ENCODE results near the gene RRP12.
A peak's percentile ranks its signal among the peaks of the same experiment; 100 is the strongest.
"Not testable (repeated sequence)": the region's sequence is repeated elsewhere in the genome, so short reads cannot be mapped to it uniquely, and the experiment has no call there.

RRP12 gene

DNA sequence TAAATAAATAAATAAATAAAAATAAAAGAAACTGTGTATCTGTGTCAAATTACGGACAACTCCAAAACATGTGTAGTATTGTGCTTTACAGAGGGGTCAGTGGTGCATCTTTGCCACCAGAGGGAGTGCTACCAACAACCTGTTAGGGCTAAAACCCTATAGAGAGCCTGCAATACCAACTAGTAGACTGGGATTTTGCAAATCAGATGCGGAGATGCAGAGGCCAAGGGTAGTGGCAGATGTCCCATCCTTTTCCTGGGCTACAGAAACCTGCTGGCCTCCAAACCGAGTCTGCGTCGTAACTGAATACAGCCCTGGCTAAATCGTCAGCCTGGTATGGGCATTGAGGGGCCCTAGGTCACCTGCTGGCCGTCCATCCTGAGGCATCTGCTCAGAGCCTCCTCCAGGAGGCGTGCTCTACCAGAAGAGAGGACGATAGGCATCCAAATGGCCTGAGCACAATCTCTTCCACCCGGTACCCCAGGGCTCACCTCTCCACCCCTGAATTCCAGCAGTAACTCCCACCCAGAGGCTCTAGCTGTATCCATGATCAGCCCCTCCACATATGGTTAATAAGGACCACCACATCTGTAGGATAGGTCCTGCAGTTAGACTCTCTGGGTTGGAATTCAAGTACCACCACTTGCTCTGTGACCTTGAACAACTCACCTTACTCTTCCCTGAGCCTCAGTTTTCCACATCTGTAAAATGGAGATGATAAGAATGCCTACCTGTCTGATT, 6.2 kb upstream of the RRP12 start:
- no peaks in the 10 kb centered on the region for H3K4me1 ChIP-seq (ENCODE audit: control insufficient read depth, insufficient read depth, low read length)
- peak; percentile 66 for DNase-seq (ENCODE audit: low read depth, low spot score)
- H3K9me3 ChIP-seq (ENCODE audit: control insufficient read depth, insufficient read depth, low read length) = no peaks in the 10 kb centered on the region
- no peak overlapping the region for H3K27ac ChIP-seq (ENCODE audit: low read length)
- H3K27me3 ChIP-seq (ENCODE audit: control insufficient read depth, insufficient read depth, low read length) = no peaks in the 10 kb centered on the region
- H3K36me3 ChIP-seq (ENCODE audit: control insufficient read depth, insufficient read depth, low read length) = no peaks in the 10 kb centered on the region
- WGBS (ENCODE audit: insufficient coverage, insufficient read length) = no CpG with 5 or more reads among the region's 10 CpGs
- H3K4me3 ChIP-seq (ENCODE audit: low read length) = peak overlapping the region; percentile 25; the same call in 1 of the 2 replicates

DNA sequence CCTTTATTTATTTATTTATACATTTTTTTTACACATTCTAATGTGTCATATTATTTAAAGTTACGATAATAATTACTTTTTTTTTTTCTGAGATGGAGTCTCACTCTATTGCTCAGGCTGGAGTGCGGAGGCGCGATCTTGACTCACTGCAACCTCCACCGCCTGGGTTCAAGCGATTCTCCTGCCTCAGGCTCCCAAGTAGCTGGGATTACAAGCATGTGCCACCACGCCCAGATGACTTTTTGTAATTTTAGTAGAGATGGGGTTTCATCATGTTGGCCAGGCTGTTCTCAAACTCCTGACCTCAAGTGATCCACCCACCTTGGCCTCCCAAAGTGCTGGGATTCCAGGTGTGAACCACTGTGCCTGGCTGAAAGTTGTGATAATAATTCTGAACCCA, 5.3 kb upstream of the RRP12 start:
- H3K27ac ChIP-seq (ENCODE audit: low read length); H3K4me3 ChIP-seq (ENCODE audit: low read length); H3K4me1 ChIP-seq (ENCODE audit: control insufficient read depth, insufficient read depth, low read length); H3K9me3 ChIP-seq (ENCODE audit: control insufficient read depth, insufficient read depth, low read length); H3K36me3 ChIP-seq (ENCODE audit: control insufficient read depth, insufficient read depth, low read length); H3K27me3 ChIP-seq (ENCODE audit: control insufficient read depth, insufficient read depth, low read length); DNase-seq (ENCODE audit: low read depth, low spot score): not testable (repeated sequence)
- no CpG with 5 or more reads among the region's 7 CpGs for WGBS (ENCODE audit: insufficient coverage, insufficient read length)

GRCh38 chr10:97406064-97406463, 4.9 kb upstream of the RRP12 start:
- no peak for DNase-seq (ENCODE audit: low read depth, low spot score)
- Histone ChIP-seq H3K27me3 (ENCODE audit: control insufficient read depth, insufficient read depth, low read length) (no peaks in the 10 kb centered on the region), H3K36me3 (ENCODE audit: control insufficient read depth, insufficient read depth, low read length) (no peaks in the 10 kb centered on the region), H3K27ac (ENCODE audit: low read length) (no peak overlapping the region), H3K4me3 (ENCODE audit: low read length) (no peak overlapping the region), H3K4me1 (ENCODE audit: control insufficient read depth, insufficient read depth, low read length) (no peaks in the 10 kb centered on the region), H3K9me3 (ENCODE audit: control insufficient read depth, insufficient read depth, low read length) (no peaks in the 10 kb centered on the region)
- no CpG with 5 or more reads among the region's 3 CpGs for WGBS (ENCODE audit: insufficient coverage, insufficient read length)

DNA sequence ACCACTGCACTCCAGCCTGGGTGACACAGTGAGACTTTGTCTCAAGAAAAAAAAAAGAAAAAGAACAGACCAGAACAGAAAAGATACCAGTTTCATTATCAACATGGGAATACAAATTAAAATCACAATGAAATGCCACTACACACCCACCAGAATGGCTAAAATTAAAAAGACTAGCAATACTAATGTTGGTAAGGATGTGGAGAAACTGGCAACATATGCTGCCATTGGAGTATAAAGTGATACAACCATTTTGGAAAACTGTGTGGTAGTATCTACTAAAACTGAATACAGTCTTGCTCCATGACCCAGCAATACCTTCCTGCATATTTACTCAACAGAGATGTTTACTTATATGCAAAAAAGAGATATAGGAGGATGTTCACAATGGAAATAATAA, 2.9 kb upstream of the RRP12 start:
- Histone ChIP-seq H3K4me3 (ENCODE audit: low read length) (no peak overlapping the region), H3K27ac (ENCODE audit: low read length) (no peak overlapping the region), H3K27me3 (ENCODE audit: control insufficient read depth, insufficient read depth, low read length) (no peaks in the 10 kb centered on the region), H3K9me3 (ENCODE audit: control insufficient read depth, insufficient read depth, low read length) (no peaks in the 10 kb centered on the region), H3K36me3 (ENCODE audit: control insufficient read depth, insufficient read depth, low read length) (no peaks in the 10 kb centered on the region), H3K4me1 (ENCODE audit: control insufficient read depth, insufficient read depth, low read length) (peaks cover 3% of the 10 kb centered on the region; the same call in 1 of the 2 replicates)
- DNase-seq (ENCODE audit: low read depth, low spot score) = no peak

DNA sequence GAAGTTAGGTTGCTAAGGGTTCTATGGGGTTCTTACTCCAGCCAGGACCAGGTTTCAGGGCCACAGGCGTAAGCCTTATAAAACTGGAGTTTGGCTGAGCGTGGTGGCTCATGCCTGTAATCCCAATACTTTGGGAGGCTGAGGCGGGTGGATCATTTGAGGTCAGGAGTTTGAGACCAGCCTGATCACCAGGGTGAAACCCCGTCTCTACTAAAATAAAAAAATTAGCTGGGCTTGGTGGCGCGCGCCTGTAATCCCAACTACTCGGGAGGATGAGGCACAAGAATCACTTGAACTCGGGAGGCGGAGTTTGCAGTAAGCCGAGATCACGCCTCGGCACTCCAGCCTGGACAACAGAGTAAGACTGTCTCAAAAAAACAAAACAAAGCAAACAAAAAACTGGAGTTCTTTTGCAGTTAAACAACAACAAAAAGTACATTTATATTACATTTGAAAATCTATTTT, 347 bp upstream of the RRP12 start:
- no peak for DNase-seq (ENCODE audit: low read depth, low spot score)
- Histone ChIP-seq H3K27ac (ENCODE audit: low read length) (no peak overlapping the region), H3K27me3 (ENCODE audit: control insufficient read depth, insufficient read depth, low read length) (no peaks in the 10 kb centered on the region), H3K4me1 (ENCODE audit: control insufficient read depth, insufficient read depth, low read length) (peaks cover 3% of the 10 kb centered on the region; the same call in 1 of the 2 replicates), H3K36me3 (ENCODE audit: control insufficient read depth, insufficient read depth, low read length) (0 out of 2 replicates have a peak, but pooled peaks cover 3% of the 10 kb centered on the region), H3K4me3 (ENCODE audit: low read length) (no peak overlapping the region), H3K9me3 (ENCODE audit: control insufficient read depth, insufficient read depth, low read length) (no peaks in the 10 kb centered on the region)
- WGBS (ENCODE audit: insufficient coverage, insufficient read length) = no CpG with 5 or more reads among the region's 13 CpGs

- no peak overlapping the region for H3K27ac ChIP-seq (ENCODE audit: low read length)
- H3K4me1 ChIP-seq (ENCODE audit: control insufficient read depth, insufficient read depth, low read length) = peaks cover 3% of the 10 kb centered on the region; the same call in 1 of the 2 replicates
- no CpG with 5 or more reads among the region's 21 CpGs for WGBS (ENCODE audit: insufficient coverage, insufficient read length)
- peak overlapping the region; percentile 83; the same call in 1 of the 2 replicates for H3K4me3 ChIP-seq (ENCODE audit: low read length)
- H3K27me3 ChIP-seq (ENCODE audit: control insufficient read depth, insufficient read depth, low read length) = no peaks in the 10 kb centered on the region
- DNase-seq (ENCODE audit: low read depth, low spot score) = no peak
- peaks cover 9% of the 10 kb centered on the region; the same call in 1 of the 2 replicates for H3K36me3 ChIP-seq (ENCODE audit: control insufficient read depth, insufficient read depth, low read length)
- no peaks in the 10 kb centered on the region for H3K9me3 ChIP-seq (ENCODE audit: control insufficient read depth, insufficient read depth, low read length)
Measured at GRCh38 chr10:97399843-97400545, 1.1 kb downstream of the RRP12 start.

- no peaks in the 10 kb centered on the region for H3K9me3 ChIP-seq (ENCODE audit: control insufficient read depth, insufficient read depth, low read length)
- peaks cover 15% of the 10 kb centered on the region; the same call in 1 of the 2 replicates for H3K36me3 ChIP-seq (ENCODE audit: control insufficient read depth, insufficient read depth, low read length)
- no peak overlapping the region for H3K4me3 ChIP-seq (ENCODE audit: low read length)
- WGBS (ENCODE audit: insufficient coverage, insufficient read length) = no CpG with 5 or more reads among the region's 4 CpGs
- no peak for DNase-seq (ENCODE audit: low read depth, low spot score)
- no peak overlapping the region for H3K27ac ChIP-seq (ENCODE audit: low read length)
- no peaks in the 10 kb centered on the region for H3K27me3 ChIP-seq (ENCODE audit: control insufficient read depth, insufficient read depth, low read length)
- H3K4me1 ChIP-seq (ENCODE audit: control insufficient read depth, insufficient read depth, low read length) = peaks cover 3% of the 10 kb centered on the region; the same call in 1 of the 2 replicates
Measured at GRCh38 chr10:97396056-97396455, 5.1 kb downstream of the RRP12 start.

- peaks cover 35% of the 10 kb centered on the region for H3K36me3 ChIP-seq (ENCODE audit: control insufficient read depth, insufficient read depth, low read length)
- no peak for DNase-seq (ENCODE audit: low read depth, low spot score)
- H3K4me1 ChIP-seq (ENCODE audit: control insufficient read depth, insufficient read depth, low read length) = no peaks in the 10 kb centered on the region
- no peak overlapping the region for H3K4me3 ChIP-seq (ENCODE audit: low read length)
- WGBS (ENCODE audit: insufficient coverage, insufficient read length) = no CpG with 5 or more reads among the region's 8 CpGs
- H3K27me3 ChIP-seq (ENCODE audit: control insufficient read depth, insufficient read depth, low read length) = no peaks in the 10 kb centered on the region
- no peaks in the 10 kb centered on the region for H3K9me3 ChIP-seq (ENCODE audit: control insufficient read depth, insufficient read depth, low read length)
- H3K27ac ChIP-seq (ENCODE audit: low read length) = no peak overlapping the region
Measured at GRCh38 chr10:97393034-97393573, 8.0 kb downstream of the RRP12 start.

- H3K36me3 ChIP-seq (ENCODE audit: control insufficient read depth, insufficient read depth, low read length) = peaks cover 35% of the 10 kb centered on the region
- H3K27me3 ChIP-seq (ENCODE audit: control insufficient read depth, insufficient read depth, low read length) = no peaks in the 10 kb centered on the region
- no peak overlapping the region for H3K27ac ChIP-seq (ENCODE audit: low read length)
- H3K9me3 ChIP-seq (ENCODE audit: control insufficient read depth, insufficient read depth, low read length) = no peaks in the 10 kb centered on the region
- no CpG with 5 or more reads among the region's 5 CpGs for WGBS (ENCODE audit: insufficient coverage, insufficient read length)
- H3K4me3 ChIP-seq (ENCODE audit: low read length) = no peak overlapping the region
- no peak for DNase-seq (ENCODE audit: low read depth, low spot score)
- H3K4me1 ChIP-seq (ENCODE audit: control insufficient read depth, insufficient read depth, low read length) = no peaks in the 10 kb centered on the region
Measured at GRCh38 chr10:97390091-97390490, 11.0 kb downstream of the RRP12 start.

DNA sequence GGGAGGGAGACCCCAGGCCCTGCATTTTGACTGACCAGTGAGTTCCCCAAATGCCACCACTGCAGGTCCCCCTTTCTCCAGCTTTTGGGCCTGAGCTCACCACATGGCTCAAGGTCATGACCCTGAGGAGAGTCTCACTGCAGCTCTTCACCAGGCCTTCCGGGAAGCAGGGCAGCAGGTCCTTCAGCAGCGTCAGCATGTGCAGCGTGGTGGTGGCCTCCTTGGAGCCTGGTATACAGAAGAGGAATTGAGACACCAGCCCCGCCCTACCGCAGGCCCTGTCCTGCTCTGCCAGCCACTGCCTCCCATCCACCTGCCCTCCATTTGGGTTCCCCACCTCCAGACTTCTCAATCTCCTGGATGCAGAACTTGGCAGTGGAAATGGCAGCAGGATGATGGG, 13.0 kb downstream of the RRP12 start:
- Histone ChIP-seq H3K36me3 (ENCODE audit: control insufficient read depth, insufficient read depth, low read length) (peaks cover 30% of the 10 kb centered on the region), H3K27ac (ENCODE audit: low read length) (no peak overlapping the region), H3K27me3 (ENCODE audit: control insufficient read depth, insufficient read depth, low read length) (no peaks in the 10 kb centered on the region), H3K4me3 (ENCODE audit: low read length) (no peak overlapping the region), H3K9me3 (ENCODE audit: control insufficient read depth, insufficient read depth, low read length) (no peaks in the 10 kb centered on the region), H3K4me1 (ENCODE audit: control insufficient read depth, insufficient read depth, low read length) (no peaks in the 10 kb centered on the region; the same call in 1 of the 2 replicates)
- WGBS (ENCODE audit: insufficient coverage, insufficient read length) = no CpG with 5 or more reads among the region's 5 CpGs
- DNase-seq (ENCODE audit: low read depth, low spot score) = no peak
